ENCODE measurements around the gene ZNF362.

Gene ZNF362

GRCh38 chr1:33277488-33278084 is 21.3 kb downstream of the ZNF362 start:
- H3K27ac ChIP-seq, result no peak overlapping the region

GRCh38 chr1:33280091-33280661 is 23.9 kb downstream of the ZNF362 start:
- TF ChIP-seq CTCF (conservative IDR thresholded peaks at IDR 0.05) (no peak), ZFX (IDR thresholded peaks at IDR 0.05) (no peak)
- H3K27ac ChIP-seq, result no peak overlapping the region

More at GRCh38 chr1:33277488-33278084, 21.3 kb downstream of the ZNF362 start:
- TF ChIP-seq ZFX (IDR thresholded peaks at IDR 0.05) (no peak), CTCF (conservative IDR thresholded peaks at IDR 0.05) (no peak)

- no peak overlapping the region for H3K27ac ChIP-seq
- TF ChIP-seq CTCF (conservative IDR thresholded peaks at IDR 0.05) (no peak), ZFX (IDR thresholded peaks at IDR 0.05) (no peak)
Observed at GRCh38 chr1:33281554-33282303, 25.4 kb downstream of the ZNF362 start.

- H3K27ac ChIP-seq, result no peak overlapping the region
- TF ChIP-seq ZFX (IDR thresholded peaks at IDR 0.05) (no peak), CTCF (conservative IDR thresholded peaks at IDR 0.05) (no peak)
Observed at GRCh38 chr1:33282791-33283190, 26.5 kb downstream of the ZNF362 start.

DNA sequence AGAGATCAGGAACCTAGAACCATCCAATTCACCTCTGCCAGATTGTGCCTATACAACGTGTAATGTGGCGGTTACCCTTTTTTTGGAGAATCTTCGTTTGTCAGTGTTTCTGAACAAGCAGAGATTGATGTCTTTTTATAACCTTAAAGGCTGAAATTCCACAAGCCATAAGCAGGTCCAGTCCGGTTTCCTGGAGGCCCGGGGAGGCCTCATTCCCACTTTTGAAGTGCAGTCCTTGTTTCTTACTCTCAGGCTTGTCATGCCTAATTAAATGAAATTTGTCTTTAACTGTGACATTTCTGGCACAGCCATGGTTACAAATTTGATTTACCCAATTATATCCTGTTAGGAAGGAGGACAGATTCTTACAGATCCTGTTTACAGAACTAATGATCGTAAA is 27.8 kb downstream of the ZNF362 start:
- no peak overlapping the region for H3K27ac ChIP-seq
- TF ChIP-seq CTCF (conservative IDR thresholded peaks at IDR 0.05) (no peak), ZFX (IDR thresholded peaks at IDR 0.05) (no peak)

GRCh38 chr1:33286451-33287185 is 30.3 kb downstream of the ZNF362 start:
- TF ChIP-seq CTCF (conservative IDR thresholded peaks at IDR 0.05) (no peak), ZFX (IDR thresholded peaks at IDR 0.05) (no peak)
- H3K27ac ChIP-seq, result no peak overlapping the region
